CD4-positive, alpha-beta T cell treated with Interleukin-15 for 4 hours (primary cell): ENCODE results near the gene ENO1.
"Not testable (repeated sequence)": the region's sequence is repeated elsewhere in the genome, so short reads cannot be mapped to it uniquely, and the experiment has no call there.

Source experiments
- DNase-seq: peaks from one replicate; pipeline ENCODE4 v3.0.0-alpha.2; 2020; ENCODE audit warnings: low spot score

Gene ENO1

DNA sequence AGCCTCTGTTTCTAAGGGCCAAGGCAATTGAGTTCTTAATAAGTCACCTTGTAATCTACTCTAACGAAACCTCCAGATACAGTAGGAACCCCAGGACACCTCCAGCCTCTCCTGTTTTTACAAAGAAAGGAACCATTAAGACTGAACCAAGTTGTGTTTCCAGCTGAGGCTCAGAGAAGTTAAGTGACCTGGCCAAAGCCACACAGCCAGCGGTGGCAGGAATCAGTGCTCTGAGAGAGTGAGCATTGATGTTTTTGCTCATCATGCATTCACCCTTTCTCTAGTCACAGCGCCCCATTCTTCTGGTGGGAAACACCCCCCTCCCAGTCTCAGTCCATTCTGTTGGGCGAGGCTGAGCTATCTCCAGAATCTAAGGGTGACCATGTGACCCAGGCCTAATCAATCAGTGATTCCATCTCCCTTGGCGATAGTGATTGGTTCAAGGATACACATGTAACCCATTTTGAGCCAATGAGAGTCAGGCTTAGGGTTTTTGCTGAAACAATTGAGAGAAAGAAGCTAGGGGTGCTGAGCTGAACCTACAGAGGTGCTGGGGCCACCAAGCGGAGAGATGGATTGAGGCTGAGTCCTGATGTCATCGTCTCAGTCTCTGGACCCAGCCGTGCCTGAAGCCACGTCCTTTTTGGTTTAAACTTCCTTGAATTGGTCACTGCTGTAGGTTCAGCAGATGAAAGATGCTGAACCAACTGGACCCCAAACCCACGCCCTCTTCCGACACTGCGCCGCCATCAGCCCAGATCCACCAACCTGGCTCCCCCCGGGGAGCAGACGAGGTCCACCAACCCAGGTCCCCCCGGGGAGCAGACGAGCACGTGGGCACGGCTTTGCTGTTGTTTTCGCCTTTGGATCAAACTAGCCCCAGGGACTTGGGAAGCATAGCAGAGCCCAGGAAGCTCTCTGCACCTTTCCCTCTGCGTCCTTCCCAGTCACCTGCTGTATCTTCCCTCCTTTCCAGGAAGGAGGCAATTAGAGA is 33.1 kb downstream of the ENO1 start:
- DNase-seq, result no peak

DNA sequence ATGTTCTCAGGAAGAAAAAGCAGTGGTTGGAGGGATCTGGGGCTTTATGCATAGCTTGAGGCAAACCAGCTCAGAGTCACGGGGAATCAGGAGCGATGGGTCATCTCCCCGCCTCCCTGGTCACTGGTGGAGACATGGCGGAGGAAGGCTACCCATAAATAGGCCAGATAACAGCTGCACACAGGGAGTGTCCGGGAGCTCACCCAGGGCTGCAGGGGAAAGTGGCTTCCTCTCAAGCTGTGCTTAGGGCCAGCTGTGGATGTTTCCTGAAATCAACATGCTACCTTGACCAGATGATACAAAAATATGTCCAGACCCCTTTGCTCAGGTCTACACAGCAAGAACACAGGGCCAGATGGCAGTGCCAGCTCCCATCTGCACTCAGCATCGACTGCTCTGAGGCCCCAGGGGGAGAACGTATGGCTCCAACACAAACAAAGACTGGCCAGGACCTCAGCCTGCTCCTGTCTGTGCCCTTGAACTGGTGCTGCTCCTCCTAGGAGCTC is 33.9 kb downstream of the ENO1 start:
- no peak for DNase-seq

DNA sequence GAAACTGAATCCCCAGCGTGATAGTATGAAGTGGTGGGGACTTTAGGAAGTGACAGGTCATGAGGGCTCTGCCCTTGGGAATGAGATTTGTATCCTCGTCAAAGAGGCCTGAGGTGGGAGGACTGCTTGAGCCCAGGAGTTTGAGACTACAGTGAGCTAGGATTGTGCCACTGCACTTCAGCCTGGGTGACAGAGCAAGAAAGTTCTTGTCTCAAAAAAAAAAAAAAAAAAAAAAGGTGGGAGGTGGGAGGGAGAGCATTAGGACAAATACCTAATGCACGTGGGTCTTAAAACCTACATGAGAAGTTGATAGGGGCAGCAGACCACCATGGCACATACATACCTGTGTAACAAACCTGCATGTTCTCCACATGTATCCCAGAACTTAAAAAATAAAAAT is 37.1 kb downstream of the ENO1 start:
- DNase-seq, result no peak

DNA sequence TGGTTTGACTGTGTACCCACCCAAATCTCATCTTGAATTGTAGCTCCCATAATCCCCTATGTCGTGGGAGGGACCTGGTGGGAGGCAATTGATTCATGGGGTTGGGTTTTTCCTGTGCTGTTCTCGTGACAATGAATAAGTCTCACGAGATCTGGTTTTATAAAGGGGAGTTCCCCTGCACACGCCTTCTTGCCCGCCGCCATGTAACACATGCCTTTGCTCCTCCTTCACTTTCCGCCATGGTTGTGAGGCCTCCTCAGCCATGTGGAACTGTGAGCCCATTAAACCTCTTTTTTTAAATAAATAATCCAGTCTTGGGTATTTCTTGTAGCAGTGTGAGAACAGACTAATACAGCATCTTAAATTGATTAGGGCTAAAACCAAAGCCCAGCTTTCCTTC is 38.5 kb downstream of the ENO1 start:
- no peak for DNase-seq

DNA sequence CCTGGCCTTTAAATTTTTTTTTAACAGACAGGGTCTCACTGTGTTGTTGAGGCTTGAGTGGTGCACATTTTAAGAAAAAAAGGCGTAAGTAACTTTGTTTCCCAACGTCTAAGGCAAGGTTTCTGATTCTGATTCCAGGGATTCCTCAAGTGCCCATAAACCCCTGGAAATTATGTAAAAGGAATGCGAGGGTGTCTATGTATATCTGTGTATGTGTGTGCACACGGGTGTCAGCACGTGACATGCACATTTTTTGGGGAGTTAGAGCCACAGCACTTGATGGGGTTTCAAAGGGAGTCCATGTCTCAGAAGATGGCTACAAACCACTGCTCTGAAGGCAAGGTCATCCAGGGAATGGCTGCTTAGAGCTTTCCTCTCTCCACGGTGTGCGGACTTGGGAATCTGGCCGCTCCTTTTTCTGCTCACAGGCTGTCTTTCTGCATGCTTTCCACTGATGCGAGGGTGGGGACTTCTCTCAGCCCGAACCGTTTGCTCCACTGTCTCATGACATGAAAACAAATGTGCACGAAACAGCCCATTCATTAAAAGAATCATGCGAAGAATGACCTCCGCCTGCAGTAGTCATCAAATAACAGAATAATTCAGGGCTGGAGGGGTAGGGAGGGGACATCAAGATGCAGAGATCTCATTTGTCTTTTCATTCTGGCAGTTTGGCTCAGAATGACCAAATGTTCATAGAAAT is 42.4 kb downstream of the ENO1 start:
- DNase-seq, result no peak

DNA sequence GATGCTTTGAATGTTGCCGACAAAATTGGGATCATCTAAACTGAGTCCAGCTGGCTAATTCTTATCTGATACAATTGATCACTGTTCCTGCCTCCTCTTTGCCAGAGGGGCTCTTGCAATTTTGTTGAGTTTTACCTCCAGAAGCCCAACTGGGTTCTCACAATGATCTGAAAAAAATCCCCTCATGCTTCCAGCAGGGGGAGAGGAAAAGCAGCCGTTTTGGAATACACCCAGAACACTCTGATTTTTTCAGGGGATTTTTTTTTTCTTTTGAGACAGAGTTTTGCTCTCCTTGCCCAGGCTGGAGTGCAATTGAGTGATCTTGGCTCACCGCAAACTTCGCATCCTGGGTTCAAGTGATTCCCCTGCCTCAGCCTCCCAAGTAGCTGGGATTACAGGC is 47.1 kb downstream of the ENO1 start:
- no peak for DNase-seq

DNA sequence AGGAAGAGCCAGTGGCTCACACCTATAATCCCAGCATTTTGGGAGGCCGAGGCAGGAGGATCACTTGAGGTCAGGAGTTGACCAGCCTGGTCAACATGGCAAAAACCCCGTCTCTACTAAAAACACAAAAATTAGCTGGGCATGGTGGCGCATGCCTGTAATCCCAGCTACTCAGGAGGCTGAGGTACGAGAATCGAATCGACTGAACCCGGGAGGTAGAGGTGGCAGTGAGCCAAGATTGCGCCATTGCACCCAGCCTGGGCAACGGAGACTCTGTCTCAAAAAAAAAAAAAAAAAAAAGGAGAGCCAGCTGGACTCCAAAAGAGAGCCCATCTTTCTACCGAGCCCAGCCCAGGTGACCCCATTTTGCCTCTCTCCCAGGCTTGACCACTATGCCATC is 47.8 kb downstream of the ENO1 start:
- not testable (repeated sequence) for DNase-seq

DNA sequence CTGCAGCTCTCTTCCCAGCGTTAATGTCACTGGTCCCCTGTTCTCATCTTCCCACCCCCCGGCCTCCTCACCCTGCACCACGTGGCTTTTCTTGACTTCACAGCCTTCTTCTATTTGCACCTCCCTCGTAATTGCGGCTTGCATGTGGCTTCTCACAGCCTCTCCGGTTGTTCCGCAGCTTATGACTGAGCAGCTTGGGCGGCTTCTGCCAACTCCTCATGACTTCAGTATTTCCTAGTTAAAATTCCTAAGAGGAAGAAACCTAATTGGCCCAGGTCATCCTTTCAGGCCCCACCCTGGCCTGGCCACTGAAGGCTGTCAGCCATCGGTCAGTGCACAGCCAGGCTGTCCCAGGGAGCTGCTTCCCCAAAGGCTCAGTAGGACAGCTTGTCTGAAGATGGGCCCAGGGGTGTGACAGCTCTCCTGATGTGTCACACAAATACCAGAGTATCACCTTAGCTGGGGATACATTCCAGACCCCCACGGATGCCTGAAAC is 52.5 kb downstream of the ENO1 start:
- no peak for DNase-seq

DNA sequence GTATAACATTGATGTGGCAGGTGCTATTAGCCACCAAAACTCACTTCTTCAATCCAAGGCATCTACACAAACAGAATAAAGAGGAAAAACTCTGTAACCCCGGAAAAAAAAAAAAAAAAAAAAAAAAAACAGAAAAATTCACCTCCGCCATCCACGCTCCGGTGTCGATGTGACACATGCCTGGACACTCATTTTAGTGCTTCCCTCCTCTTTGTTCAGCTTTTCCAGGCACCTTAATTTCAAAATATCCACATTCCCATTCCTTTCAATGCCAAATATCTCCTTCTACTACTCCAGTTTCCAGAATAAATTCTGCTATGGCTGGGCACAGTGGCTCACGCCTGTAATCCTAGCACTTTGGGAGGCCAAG is 55.2 kb downstream of the ENO1 start:
- DNase-seq, result no peak

DNA sequence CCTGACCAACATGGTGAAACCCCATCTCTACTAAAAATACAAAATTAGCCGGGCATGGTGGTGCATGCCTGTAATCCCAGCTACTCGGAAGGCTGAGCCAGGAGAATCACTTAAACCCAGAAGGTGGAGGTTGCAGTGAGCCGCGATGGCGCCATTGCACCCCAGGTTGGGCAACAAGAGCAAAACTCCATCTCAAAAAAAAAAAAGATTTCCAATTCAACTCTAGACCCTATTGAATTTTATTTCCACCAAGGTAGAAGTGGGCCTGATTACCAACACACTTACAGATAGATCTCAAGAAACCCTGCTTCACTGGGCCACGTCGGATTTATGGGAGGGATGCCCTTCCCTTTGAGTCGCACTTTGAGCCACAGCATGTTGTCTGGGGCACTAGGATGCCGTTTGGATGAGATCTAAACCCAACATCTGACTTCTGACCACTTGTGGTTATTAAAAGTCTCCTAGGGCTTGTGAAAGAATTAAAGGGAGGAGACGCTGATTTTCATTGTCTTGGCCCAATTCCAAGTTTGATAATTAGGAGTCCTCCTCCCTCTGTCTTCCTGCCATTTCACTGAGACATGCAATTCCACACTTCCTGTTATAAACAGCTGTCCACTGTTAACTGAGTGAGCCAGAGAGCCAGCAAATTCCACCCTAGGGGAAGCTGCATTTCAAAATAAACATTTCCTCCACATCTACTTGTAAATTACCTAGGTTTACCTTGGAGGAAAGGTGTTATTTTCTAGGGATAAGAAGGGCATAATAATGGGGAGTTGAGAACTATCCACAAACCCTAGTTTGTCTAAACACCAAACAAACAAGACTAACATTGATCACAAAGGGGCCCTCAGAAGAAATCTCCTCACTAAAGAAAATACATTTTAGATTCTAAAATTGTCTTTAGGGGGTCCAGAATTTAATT is 55.9 kb downstream of the ENO1 start:
- DNase-seq, result no peak

DNA sequence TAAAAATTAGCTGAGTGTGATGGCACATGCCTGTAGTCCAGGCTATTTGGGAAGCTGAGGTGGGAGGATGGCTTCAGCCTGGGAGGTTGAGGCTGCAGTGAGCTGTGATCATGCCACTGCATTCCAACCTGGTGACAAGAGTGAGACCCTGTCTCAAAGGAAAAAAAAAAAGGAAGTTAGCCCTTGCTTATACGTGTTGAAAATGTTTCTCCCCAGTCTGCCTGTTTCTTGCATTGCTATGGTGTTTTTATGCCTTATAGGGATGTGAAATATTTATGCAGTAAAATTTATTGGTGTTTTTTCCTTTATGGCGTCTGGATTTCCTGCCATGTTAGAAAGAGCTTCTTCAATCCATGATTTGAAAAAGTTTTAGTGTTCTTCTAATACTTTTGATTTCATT is 57.4 kb downstream of the ENO1 start:
- no peak for DNase-seq

DNA sequence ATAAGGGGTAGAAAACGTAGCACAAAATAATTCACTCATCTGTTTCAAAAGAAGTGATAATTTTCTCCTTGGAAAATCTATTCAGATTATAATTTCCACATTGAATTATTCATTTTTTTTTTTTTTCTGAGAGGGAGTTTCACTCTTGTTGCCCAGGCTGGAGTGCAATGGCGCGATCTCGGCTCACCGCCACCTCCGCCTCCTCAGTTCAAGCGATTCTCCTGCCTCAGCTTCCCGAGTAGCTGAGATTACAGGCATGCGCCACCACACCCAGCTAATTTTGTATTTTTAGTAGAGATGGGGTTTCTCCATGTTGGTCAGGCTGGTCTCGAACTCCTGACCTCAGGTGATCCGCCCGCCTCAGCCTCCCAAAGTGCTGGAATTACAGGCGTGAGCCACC is 59.7 kb downstream of the ENO1 start:
- DNase-seq, result not testable (repeated sequence)

DNA sequence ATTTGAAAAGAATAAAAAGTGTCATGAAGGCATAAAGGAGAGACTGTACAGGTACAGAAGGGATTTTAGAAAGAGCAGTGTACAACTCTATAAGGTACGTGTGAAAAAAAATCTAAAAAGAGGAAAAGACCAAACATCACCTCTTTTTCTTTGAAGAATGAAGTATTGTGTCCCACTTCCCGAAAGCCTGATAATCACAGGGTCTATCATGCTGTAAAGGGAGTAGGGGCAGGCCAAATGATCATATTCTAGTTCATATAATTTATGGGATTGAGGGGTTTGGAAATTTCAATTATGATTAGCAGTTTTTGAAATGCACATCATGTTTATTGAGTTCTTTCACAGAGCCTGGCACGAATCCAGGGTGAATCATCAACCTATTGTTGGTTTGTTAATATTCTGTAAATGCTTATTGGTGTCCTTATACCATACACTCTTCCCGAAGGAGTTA is 60.1 kb downstream of the ENO1 start:
- peak; percentile 28 for DNase-seq

DNA sequence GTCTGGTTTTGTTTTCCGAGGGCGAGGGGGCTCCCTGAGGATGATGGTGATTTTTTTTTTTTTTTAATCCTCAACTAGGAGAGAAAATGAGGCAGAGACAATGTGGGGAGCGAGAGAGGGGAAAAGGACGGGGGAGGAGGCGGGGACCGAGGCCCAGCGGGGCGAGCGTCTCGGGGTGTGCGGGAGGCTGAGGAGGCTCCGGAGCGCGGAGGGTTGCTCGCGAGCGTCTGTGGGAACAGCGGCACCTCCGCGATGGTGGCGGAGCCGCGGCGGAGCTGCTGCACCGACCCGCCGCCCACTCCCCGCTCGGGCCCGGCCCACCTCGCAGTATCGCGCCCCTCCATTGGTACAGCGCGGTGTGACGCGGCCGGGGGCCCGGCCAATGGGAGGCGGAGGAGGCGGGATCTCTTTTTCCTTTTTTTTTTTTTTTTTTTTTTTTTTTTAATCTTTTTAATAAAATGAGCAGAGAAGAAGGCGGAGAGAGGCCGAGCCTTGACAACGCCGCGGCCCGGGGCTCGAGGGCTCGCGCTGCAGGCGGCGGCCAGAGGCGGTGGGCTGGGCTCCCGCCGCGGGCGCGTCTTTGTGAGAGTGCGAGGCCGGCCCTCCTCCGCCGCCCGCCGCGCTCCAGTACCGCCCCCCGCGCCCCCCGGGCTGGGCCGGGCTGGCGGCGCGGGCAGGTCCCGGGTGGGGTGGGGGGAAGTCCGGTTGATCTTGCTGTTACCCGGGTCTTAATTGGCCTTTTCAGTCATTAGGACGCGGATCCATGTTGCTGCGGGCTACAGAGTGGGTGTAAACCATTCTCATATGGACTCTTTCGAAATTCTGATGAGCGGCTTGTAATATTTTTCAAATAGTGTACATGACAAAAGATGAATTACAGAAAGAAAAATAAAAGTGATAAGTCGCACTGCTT is 60.8 kb downstream of the ENO1 start, which contains the start of gene RERE:
TSS of gene RERE (minus strand) at position 229 of the 913 bp plus-strand sequence.
- peak; percentile 96 for DNase-seq

DNA sequence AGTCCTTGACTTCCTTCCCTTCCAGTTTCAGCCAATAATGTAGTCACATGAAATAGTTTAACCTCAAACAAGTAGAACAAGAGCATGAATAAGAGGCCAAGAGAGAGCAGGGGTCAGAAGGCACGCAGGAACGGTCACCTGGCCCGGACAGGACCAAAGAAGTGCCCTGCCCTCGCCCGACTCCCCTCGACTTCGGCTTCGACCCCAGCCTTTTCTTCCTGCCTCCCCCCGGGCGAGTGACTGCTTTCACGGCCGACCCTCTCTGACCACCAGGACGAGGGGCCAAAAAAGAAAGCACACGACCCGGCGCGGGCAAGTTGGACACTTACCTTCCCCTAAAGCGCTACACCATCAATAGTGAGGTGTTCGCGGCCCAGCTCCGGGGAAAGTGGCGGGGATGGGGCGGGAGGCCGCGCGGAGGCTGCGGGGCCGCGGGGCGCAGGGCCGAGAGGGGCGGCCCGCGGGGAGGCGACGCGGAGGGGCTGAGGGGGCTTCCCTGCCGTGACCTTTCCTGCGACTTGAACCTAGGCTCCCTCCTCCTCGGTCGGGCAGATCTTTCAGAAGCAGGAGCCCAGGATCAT is 61.6 kb downstream of the ENO1 start:
- DNase-seq, result peak; percentile 7

DNA sequence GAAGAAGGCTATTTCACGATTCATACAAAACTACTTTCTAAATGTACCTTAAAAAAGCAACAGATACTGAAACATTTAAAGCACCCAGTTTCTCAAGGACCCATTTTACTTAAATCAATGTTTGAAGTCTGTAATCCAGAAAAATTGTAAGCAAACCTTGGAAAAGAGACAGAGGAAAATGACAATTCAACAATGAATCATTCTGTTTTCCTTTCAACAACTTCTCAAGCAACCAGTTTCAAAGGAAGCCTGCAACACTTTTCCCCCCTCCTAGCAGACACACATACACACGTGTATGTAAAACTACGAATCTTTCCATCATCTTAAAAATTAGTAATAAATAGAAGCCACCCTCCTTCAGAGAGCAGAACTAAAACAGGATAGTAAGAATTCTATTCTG is 62.2 kb downstream of the ENO1 start:
- no peak for DNase-seq

DNA sequence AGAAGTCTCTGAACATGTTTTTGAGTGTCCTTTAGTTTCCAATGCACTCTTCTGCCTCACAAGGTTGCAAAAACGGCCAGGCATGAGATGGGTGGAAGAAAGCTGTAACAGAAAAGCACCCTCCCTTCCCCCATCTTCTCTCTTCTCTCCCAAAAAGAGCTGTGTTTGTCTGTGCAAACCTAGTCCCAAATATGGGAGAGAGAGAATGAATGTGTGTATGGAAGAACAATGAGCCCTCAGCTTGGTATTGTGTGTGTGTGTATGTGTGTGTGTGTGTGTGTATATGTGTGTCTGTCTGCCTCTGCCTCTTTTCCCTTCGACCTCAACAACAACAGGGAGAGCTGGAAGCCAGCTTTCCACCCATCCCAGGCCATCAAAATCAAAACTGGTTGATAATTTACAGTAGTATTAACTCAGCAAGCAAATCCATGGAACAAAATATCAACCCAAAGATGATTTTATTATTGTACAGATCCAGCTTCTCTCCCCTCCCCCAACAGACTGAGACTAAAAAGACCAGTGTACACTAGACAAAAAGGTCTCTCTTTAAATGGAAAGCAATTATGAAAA is 62.8 kb downstream of the ENO1 start:
- no peak for DNase-seq

DNA sequence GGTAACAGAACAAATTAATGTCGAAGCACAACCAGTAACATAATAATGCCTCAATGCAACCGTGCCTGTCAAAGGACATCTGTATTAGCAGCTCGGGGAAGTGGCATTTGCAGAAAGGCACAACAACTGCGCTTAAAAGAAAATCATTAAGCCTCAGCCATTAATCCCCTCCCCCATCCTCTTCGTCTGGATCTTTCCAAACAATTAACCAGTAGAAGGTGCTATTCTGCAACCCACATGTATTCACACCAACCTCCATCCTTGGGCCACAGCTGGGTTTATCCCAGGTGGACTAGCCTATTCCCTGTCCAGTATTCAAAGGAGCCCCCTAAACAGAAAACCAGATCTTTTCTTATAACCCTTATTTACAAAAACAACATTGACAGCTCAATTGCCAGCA is 63.6 kb downstream of the ENO1 start:
- DNase-seq, result no peak

DNA sequence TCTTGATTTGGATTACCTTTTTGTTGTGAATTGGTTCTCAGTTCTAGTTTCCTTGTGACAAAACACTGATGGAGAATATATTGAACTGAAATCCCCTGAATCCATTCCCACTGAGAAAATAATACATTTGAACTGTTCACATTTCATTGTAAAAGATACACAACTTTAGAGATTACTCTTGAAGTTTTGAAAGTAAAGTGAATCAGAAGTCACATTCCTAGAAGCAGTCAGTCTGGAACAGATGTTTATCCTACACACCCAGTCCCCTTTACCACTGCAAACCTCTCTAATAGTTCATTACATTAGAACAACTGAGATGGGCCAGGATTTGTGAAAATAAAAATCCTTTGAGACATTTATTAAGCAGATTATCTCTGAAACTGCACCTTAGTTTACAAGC is 64.5 kb downstream of the ENO1 start:
- DNase-seq, result no peak
